ENCODE measurements around the gene ZDHHC21.

DNA sequence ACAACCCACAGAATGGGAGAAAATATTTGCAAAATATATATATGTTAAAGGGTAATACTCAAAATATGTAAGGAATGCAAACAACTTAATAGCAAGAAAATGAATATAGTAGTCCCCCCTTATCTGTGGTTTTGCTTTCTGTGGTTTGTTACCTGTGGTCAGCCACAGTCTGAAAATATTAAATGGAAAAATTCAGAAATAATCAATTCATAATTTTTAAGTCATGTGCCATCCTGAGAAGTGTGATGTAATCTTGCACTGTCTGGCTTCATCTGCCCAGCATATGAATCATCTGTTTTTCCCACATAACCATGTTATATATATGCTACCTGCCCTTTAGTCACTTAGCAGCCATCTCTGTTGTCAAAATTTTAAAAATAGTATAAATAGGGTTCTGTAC lies 17.6 kb upstream of the ZDHHC21 start:
- TF ChIP-seq, protein P1, sequence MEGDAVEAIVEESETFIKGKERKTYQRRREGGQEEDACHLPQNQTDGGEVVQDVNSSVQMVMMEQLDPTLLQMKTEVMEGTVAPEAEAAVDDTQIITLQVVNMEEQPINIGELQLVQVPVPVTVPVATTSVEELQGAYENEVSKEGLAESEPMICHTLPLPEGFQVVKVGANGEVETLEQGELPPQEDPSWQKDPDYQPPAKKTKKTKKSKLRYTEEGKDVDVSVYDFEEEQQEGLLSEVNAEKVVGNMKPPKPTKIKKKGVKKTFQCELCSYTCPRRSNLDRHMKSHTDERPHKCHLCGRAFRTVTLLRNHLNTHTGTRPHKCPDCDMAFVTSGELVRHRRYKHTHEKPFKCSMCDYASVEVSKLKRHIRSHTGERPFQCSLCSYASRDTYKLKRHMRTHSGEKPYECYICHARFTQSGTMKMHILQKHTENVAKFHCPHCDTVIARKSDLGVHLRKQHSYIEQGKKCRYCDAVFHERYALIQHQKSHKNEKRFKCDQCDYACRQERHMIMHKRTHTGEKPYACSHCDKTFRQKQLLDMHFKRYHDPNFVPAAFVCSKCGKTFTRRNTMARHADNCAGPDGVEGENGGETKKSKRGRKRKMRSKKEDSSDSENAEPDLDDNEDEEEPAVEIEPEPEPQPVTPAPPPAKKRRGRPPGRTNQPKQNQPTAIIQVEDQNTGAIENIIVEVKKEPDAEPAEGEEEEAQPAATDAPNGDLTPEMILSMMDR (IDR thresholded peaks at IDR 0.05; ENCODE audit: extremely low read depth in 1 of 2, insufficient read depth in 1 of 2, low read depth in 1 of 2, low read length in 2 of 2) = no peak
- TF ChIP-seq, protein P2, sequence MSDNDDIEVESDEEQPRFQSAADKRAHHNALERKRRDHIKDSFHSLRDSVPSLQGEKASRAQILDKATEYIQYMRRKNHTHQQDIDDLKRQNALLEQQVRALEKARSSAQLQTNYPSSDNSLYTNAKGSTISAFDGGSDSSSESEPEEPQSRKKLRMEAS (IDR thresholded peaks at IDR 0.05; ENCODE audit: insufficient read depth, insufficient read length) = no peak
- TF ChIP-seq POLR2AphosphoS5 (IDR thresholded peaks at IDR 0.05; ENCODE audit: insufficient read depth, low read depth, low read length) (no peak), GATA2 (IDR thresholded peaks at IDR 0.05; ENCODE audit: insufficient read depth, insufficient read length, low read depth, low read length) (no peak), EZH2 (IDR thresholded peaks at IDR 0.05; ENCODE audit: borderline replicate concordance, low read depth, low read length, severe bottlenecking) (no peak), JUN (IDR thresholded peaks at IDR 0.05; ENCODE audit: borderline replicate concordance, insufficient read depth, insufficient read length, low read depth) (no peak)
